NCI-H524 (cell line): ENCODE data around the gene SUN3.
"Not testable (repeated sequence)": the region's sequence is repeated elsewhere in the genome, so short reads cannot be mapped to it uniquely, and the experiment has no call there.

Source experiments
- DNase-seq, 2 experiments: peaks; one replicate each; lab custom pipeline; 2025; lab: John Stamatoyannopoulos, UW

SUN3 gene

DNA sequence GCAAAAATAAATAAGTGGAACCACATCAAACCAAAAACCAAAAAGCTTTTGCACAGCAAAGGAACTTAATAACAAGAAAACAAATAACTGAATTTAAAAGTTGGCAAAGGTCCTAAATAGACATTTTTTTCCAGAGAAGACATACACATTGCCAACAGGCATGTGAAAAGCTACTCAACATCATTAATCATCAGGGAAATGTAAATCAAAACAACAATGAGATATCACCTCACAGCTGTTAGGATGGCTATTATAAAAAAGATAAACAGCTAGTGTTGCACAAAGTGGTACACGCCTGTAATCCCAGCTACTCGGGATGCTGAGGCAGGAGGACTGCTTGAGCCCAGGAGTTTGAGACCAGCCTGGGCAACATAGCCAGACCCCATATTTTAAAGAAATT, 2.2 kb upstream of the SUN3 start:
- no peak for DNase-seq

DNA sequence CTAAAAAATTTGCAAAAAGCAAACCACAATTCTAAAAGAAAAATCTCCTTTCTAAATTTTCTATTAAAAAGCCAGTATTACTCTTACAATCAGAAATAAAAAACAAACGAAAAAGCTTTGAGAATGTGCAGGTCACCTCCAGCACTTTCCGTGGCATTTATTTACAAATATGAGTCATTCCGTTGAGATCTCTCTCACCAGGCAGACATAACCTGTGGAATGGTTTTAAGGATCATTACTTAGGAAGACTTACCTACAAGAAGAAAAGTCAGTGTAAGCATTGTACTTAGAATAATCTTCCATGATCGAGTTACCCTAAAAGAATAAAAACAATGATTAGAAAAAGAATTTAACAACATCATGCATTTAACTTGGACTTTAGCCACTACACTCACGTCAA, 3.3 kb downstream of the SUN3 start:
- DNase-seq = no peak

DNA sequence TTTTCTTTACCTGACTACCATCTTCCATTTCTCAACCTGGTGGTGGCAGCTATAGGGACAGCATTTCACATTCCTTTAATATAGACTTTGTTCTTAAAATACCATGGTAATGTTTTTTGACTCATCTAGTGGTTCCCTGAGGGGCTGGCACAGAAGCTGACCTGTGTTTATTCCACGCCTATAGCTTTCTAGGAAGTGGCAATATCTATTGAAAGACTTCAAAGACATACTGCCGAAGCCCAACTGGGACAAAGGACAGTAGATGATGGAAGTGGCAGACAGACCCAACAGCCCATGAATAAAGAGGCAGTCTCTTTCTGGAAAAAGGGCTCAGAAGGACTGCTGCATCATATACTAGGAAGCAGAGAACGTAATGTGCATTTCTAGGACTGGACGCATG, 11.2 kb downstream of the SUN3 start:
- no peak for DNase-seq

DNA sequence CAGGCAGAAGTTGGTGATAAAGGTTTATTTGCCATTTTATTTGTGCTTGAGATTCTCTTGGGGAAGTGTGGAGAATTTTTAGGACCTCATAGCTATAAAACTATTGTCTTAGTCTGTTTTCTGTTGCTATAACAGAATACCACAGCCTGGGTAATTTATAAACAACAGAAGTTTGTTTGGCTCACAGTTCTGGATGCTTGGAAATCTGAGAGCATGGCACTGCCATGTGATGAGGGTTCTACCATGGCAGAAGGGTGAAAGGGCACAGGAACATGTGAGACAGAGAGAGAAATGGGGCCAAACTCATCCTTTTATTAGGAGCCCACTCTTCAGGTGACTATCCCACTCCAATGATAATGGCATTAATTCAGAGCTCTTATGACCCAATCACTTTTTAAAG, 12.3 kb downstream of the SUN3 start:
- no peak for DNase-seq

DNA sequence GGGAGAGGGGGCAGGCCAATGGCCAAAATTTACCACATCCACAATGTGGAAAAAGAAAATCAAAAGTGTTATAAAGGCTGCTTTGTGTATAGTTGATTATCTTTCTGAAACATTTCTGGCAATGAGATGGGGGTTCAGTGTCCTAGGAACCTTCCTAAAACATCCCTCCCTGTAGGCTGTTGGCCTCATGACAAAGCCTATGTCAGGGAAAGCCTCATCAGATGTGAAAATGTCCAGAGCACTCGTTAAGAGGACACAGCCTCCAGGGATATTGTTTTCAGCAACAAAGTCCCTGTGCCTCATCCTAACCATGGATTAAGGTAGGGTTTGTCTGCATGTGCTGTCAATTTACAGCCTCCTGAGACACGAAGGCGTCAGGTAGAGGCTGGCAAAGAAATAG, 17.0 kb downstream of the SUN3 start:
- DNase-seq = no peak

DNA sequence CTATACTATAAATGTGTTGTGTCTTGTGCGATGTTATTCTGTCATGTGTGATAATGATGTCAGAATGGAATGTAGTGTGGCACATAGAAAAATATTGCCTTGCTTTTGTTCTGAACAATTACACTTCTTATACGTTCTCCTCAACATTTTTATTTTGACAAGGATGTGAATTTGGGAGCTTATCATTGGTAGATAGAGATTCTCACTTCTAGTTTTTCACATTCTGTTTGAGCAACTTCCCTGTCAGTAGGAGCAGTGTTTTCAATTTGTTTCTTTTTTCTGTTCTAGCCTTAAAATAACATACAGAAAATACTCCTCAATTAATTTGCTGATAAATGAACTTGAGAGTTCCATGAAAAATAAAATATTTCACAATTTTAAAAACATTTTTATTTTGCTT, 17.6 kb downstream of the SUN3 start:
- DNase-seq = no peak

DNA sequence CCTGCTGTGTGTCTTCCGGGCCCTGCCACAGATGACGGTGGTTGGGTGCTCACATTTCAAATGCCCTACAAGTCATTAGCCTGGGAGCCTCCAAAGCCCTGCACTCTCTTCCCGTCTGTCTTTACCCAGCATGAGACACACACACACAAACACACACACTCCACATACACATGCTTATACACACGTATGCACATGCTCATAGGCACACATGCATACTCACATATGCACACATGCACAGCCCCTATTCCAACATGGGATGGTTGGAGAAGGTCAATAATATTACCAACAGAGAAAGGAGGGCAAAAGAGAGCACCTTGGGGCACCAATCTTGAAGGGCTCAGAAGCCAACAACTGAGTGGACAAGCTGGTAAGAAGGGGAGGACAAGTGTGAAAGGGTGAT, 19.0 kb downstream of the SUN3 start:
- DNase-seq = no peak

DNA sequence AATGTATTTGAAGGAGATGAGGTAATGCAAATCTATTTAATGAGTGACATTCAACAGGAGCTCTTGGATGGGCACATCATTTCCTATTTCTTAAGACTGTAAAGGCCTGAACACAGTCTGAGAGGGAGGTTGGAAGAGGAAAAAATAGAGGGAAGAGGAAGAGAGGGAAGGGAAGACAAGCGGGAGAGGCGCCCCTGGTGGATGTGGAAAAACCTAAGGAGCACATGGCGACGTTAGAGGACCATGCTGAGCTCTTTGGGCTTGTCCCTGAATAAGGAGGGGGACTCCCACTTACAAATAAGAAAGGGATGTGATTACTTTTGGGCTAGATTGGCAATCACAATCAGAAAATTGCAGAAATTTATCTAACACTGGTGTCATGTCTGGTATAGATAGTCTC, 19.6 kb downstream of the SUN3 start:
- DNase-seq = no peak

DNA sequence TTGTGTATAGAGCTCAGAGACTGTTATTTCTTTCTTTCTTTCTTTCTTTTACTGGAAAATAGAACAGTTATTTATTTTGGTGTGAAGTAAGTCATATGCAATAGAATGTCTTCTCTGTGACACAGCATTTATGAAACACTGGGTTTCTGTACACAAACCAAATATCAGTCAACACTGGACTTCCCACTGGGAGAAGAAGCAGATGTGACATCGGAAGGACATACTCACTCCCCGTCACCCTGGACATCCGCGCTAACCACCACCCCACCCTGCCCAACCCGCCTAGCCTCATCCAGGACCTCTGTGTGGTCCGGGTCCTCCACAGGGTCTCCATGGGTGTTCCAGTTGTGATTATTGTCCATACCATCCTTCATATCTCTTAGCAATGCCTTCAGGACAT, 22.0 kb downstream of the SUN3 start:
- no peak for DNase-seq

DNA sequence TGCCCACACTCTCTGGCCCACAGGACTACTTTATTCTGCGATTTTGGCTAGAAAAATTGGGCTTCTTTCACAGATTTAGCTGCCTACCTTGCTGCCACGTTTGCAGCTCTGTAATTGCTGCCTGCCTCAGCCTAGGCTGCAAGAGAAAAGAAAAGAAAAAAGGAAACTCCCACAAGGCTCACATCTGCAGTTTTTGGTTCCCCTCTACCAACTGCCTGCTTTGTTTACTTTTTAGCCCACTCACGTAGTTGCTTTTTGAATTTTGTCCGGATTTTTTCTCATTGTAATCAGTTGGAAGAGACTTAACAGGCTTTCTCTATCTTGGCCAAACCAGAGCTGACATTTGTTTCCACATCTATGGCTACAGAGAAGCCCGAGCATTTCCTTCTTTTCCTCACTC, 24.3 kb downstream of the SUN3 start:
- DNase-seq = no peak

DNA sequence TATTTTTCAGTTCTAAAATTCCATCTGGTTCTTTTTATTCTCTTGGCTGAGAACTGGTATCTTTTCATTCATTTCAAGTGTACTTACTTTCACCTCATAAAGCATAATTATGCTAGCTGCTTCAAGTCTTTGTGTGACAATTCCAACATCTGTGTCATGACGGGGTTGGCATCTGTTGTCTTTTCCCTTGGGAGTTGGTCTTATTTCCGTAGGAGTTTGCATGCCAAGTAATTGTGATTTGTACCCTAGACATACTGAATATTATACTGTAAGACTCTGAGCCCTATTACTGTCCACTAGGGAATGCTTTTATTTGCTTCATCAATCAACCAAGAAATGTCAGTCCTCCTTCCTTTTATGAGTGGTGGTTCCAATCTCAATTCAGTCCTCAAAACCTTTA, 24.9 kb downstream of the SUN3 start:
- DNase-seq = peak; percentile 61 to 96

DNA sequence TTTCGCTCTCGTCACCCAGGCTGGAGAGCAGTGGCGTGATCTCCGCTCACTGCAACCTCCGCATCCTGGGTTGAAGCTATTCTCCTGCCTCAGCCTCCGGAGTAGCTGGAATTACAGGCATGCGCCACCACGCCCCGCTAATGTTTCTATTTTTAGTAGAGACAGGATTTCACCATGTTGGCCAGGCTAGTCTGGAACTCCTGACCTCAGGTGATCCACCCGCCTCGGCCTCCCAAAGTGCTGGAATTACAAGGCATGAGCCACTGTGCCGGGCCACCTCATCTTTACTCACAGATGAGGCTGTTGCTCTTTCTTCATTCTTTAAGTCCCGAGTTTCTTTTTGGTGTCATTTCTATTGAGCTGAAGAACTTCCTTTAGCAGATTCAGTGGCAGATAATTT, 28.7 kb downstream of the SUN3 start:
- DNase-seq = not testable (repeated sequence)

DNA sequence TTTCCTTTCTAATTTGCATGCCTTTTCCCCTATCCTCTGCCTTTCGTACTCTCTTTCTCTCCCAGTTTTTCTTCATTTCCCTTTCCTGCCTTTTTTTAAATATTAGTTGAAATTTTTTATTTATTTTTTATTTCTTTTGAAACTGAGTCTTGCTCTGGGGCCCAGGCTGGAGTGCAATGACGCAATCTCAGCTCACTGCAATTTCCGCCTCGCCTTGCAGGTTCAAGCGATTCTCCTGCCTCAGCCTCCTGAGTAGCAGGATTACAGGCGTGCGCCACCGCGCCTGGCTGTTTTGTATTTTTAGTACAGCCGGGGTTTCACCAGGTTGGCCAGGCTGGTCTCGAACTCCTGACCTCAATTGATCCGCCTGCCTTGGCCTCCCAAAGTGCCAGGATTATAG, 29.5 kb downstream of the SUN3 start:
- DNase-seq = no peak

DNA sequence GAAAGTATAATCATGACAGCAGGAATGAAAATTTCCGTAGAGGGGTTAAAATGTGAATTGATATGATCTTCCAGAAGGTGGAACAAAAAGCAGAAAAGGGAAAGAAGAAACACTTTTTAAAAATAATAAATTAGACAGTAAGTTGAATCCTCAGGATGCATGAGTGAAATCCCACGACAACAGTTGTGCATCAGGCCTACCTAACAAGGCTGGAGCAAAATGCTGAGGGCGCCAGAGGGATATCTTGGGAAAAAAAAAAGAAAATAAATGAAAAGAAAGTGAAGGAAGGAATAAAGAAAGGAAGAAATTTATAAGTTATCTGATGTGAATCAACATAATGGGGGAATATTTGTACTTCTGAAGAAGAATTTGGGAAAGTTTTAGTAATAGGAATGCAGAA, 36.5 kb downstream of the SUN3 start:
- no peak for DNase-seq

DNA sequence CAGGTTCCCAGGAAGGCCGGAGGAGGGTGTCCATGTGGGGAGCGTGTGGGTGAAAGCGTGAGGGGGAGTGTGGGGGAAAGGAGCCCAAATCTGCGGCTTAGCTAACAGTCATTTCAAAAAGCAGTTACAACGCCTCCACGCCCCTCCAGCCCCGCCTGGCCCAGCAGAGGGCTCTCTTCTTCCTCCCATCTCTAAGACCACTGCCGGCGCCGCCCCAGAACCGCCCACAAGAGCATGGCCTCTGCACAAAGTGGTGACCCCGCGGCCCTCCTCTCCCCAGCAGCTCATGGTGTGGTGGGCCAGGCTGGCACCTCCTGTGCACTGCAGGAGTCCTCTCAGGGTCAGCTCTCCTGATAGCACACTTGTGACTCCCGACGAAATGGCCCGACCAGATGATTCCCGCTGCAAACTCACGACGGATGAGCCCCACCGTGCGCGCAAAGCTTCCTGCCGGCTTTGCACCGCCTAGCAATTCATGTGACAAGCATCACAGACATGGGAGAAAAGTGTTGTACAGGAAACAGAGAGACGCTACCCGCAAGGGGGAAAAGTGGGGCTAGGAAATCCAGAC, 37.1 kb downstream of the SUN3 start:
- peak; percentile 24 to 49 for DNase-seq

DNA sequence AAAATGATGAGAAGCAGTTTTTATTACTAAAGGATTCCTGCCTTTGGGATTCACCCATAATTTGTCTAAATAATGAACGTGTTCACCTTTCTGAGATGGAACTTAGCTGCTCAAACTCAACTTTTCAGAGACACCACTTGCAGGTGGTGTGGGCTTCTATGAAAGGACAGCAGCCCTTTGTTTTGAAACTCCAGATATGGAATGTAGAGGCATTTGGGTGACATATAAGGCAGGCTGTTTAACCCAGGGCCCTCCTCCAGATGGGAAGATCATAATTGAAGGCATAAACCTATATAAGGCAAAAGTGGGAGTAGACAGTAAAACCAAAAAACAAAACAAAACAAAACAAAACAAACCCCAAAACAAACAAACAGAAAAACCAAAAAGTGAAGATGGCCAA, 37.6 kb downstream of the SUN3 start:
- DNase-seq = no peak

DNA sequence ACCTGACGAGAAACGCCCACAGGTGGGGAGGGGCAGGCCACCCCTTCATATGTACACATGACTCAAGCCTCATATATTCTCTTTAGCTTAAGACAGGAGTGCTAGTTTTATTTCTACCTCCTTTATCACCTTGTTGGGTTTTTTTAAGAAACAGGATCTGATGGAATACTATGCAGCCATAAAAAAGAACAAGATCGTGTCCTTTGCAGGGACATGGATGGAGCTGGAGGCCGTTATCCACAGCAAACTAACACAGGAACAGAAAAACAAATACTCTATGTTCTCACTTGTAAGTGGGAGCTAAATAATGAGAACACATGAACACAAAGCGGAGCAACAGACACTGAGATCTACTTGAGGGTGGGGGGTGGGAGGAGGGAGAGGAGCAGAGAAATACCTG, 38.3 kb downstream of the SUN3 start:
- no peak for DNase-seq

DNA sequence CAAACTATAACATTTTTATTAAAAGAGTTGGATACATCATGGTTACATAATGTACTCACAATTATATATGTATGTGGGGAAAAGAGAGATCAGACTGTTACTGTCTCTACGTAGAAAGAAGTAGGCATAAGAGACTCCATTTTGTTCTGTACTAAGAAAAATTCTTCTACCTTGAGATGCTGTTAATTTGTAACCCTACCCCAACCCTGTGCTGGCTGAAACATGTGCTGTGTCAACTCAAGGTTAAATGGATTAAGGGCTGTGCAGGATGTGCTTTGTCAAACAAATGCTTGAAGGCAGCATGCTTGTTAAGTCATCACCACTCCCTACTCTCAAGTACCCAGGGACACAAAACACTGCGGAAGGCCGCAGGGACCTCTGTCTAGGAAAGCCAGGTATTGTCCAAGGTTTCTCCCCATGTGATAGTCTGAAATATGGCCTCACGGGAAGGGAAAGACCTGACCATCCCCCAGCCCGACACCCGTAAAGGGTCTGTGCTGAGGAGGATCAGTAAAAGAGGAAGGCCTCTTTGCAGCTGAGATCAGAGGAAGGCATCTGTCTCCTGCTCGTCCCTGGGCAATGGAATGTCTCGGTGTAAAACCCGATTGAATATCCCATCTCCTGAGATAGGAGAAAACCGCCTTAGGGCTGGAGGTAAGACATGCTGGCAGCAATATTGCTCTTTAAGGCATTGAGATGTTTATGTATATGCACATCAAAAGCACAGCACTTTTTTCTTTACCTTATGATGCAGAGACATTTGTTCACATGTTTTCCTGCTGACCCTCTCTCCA, 39.1 kb downstream of the SUN3 start:
- DNase-seq = peak; percentile 50 to 82

DNA sequence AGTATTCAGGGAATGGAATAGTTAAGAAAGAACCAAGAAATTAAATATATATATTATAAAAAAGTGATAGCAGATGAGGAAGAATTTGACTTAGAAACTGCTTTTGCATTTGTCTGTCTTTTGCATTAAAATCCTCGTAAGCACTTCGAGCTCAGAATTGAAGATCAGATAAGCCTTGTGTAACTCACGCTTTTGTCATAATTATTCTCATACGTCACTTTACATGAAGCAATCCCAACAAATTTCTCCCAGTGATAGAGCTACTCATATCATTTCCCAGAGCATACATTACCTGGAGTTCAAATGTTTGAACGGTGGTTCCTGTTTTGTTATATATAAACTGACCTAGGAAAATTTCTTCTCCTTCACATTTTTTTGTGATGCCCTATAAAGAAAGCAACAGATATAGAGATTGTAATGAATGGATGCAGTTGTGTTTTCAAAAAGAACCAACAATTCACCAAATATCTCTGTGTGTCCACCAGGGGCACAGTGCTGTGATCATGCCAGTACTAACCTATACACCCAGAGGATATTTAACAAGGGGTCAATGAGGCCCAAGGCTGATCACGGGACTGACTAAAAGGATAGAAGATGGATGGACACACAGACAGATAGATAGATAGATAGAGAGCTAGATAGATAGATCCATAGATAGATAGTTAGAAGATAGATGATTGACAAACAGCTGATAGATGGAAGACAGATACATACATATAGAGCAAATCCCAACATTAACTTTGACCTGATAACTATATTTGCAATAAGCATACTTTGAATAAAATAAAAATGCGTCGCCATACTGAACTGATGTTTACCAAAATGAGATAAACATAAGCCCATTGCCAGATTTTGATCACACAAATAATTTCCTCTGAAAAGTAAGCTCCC, 40.2 kb downstream of the SUN3 start:
- no peak for DNase-seq

DNA sequence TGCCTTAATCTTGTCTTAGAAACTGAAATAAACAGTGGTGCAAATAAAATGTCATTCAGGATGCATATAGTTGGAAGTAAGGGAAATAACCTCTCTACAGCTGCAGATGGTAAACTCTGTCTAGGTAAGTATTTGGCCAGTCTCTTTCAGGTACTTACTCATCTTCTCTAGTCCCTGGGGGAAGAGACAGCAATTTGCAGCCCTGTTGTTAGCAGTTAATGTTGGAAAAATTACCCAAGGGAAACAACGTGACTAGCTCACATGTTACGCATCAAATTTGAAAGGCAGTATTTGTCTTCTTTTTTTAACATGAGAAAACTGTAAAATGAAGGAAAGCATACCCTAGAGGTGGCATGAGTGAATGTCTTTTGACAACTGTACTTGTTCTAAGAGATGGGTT, 46.3 kb downstream of the SUN3 start:
- DNase-seq = no peak

DNA sequence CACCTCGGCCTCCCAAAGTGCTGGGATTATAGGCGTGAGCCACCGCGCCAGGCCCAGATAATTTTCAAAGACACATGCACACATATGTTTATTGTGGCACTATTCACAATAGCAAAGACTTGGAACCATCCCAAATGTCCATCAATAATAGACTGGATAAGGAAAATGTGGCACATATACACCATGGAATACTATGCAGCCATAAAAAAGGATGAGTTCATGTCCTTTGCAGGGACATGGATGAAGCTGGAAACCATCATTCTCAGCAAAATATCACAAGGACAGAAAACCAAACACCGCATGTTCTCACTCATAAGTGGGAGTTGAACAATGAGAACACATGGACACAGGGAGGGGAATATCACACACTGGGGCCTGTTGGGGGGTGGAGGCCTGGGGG, 48.3 kb downstream of the SUN3 start:
- DNase-seq = not testable (repeated sequence)

DNA sequence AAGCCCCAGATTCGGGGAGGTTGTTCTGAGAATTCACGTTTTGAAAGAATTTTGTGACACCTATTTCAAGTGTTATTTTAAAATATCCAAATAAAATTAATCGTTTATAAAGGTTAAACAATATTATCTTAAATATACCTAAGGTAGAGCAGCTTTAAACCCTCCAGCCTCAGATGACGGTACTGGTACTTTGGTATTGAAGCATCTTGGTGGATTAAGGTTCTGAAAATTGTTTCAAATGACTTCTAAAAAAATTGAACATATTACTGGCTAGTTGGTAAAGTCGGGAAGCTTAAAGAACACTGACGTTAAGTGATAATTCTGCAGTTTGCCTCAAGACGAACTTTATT, 49.1 kb downstream of the SUN3 start:
- no peak for DNase-seq

DNA sequence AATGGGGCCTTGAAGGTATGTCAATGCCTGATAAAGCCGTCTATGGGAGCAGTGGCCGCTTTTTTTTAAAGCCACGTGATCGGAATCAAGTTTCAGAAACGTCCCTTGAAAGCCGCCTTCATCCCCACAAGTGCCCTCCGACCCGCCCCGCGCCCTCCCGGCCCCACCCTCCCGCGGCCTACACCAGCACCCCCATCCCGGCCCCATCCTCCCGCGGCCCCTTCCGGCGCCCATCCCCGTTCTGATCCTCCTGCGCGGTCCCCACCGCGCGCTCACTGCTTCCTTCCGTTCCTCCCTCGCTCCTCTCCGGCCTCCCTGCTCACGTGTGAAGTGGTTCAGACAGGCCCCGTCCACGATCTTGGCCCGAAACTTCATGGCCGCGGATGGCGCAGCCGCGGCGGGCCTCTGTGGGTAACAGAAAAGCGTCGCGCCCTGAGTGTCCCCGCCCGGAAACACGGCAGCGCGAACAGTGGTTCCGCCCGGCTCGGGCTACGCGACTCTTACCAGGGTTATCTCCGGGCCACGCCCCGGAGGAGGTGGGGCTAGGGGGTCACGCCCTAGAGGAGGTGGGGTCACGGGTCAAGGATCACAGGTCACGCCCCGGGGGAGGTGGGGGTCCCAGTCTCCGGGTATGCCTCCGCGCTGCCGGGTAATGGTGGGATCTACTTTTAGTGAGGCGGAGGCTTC, 49.6 kb downstream of the SUN3 start, which contains the start of gene HUS1:
TSS of gene HUS1 (minus strand) at position 471 of the 687 bp plus-strand sequence. CDS start at position 375, 96 bp downstream.
- DNase-seq = peak; percentile 92 to 95
